ENCODE data around the gene PPP1R14C. TPM values are rescaled to one million over a fixed set of nuclear protein-coding genes. Genes with fewer than 3 reads are reported as not detected.

The PPP1R14C gene
- total and polyA plus RNA-seq, 10 of the 15 experiments (the other 5 are each of a cell fraction or from before 2014, with no cell fraction given), result 0.07 to 1.6 (median 0.13) TPM; not detected in 4

DNA sequence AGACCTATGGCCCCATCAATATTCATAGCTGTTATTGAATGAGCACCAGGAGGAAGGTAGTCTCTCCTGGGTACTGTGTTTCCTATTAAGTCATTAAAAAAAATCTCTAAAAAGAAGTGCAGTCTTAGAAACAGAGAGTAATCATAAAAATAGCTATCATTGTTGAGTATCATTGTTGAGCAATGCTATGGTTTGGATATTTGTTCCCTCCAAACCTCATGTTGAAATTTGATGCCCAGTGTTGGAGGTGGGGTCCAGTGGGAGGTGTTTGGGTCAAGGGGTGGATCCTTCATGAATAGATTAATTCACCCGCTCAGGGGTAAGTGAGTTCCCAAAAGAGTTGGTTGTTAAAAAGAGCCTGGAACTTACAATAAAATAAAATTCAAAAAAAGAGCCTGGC lies 137.9 kb downstream of the PPP1R14C start (continued):
- TF ChIP-seq RAD51 (IDR thresholded peaks at IDR 0.05) (no peak), IKZF1 (conservative IDR thresholded peaks at IDR 0.05) (no peak)
- TF ChIP-seq, protein P1, sequence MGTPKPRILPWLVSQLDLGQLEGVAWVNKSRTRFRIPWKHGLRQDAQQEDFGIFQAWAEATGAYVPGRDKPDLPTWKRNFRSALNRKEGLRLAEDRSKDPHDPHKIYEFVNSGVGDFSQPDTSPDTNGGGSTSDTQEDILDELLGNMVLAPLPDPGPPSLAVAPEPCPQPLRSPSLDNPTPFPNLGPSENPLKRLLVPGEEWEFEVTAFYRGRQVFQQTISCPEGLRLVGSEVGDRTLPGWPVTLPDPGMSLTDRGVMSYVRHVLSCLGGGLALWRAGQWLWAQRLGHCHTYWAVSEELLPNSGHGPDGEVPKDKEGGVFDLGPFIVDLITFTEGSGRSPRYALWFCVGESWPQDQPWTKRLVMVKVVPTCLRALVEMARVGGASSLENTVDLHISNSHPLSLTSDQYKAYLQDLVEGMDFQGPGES (IDR thresholded peaks at IDR 0.05), result no peak

DNA sequence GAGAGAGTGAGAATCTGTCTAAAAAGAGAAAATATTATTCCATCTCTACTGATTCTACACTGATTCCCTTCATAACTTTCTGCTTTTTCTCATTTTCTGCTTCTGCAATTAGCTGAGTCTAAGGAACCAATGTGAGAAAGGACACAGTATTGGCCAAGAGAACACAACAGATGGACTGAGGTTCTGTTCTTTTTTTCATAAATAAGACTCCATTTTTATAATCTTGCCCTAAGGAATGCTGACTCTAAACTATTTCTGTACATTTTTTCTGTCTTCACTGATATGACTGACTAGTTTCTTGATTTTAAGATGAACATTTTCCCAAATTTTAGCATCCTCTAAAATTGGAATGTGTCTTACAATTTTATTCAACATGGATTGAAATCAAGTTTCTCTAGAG lies 138.9 kb downstream of the PPP1R14C start:
- POLR2A ChIA-PET, result no interaction called here
- DNase-seq (ENCODE audit: low read depth, low spot score), result no peak
- ATAC-seq, result no peak
- H3K4me1 ChIP-seq (ENCODE audit: control insufficient read depth, insufficient read depth, low read length), result no peaks in the 10 kb centered on the region
- no peaks in the 10 kb centered on the region for H3K9me3 ChIP-seq (replicated peaks; ENCODE audit: control insufficient read depth, insufficient read depth, low read length)
- no peaks in the 10 kb centered on the region for H4K20me1 ChIP-seq (ENCODE audit: control insufficient read depth, insufficient read depth)
- SMC1A ChIA-PET (ENCODE audit: uncharacterized antibody, unreplicated experiment), result interaction anchor here (1.3 kb wide), 1 partner anchor 15 kb away, joined by 3 read pairs; no protein-coding TSS in a partner anchor
- H3K27me3 ChIP-seq (replicated peaks in 1 of 2; ENCODE audit: control insufficient read depth in 2 of 2, insufficient read depth in 2 of 2, low read length in 1 of 2), result peaks cover 0 to 5% of the 10 kb centered on the region in 2 experiments; a peak in 2 of 4 replicates
- intact Hi-C loops (cut with micrococcal nuclease; ENCODE audit: unreplicated experiment) (no loop called here), in situ Hi-C loops (cut with MboI) (no loop called here)
- H2AFZ ChIP-seq (ENCODE audit: control insufficient read depth, low read depth, low read length), result no peak overlapping the region
- H3K4me2 ChIP-seq (ENCODE audit: control insufficient read depth, insufficient read depth), result no peak overlapping the region
- FAIRE-seq, result no peak
- no peak overlapping the region for H3K4me3 ChIP-seq
- no peak overlapping the region for H3K27ac ChIP-seq (ENCODE audit: control insufficient read depth, insufficient read depth)
- CTCF ChIA-PET, result no interaction called here
- no peaks in the 10 kb centered on the region for H3K79me2 ChIP-seq (ENCODE audit: control insufficient read depth, insufficient read depth, low read length)
- H3K36me3 ChIP-seq (ENCODE audit: control insufficient read depth in 2 of 2, insufficient read depth in 2 of 2, low read length in 1 of 2), result no peaks in the 10 kb centered on the region
- H3K9ac ChIP-seq (ENCODE audit: control insufficient read depth, insufficient read depth, low read length), result no peak overlapping the region
- BruUV-seq (replicated peaks), result no TSS peak
- RAD21 ChIA-PET (ENCODE audit: unreplicated experiment), result no interaction called here
- TF ChIP-seq HDAC2 (IDR thresholded peaks at IDR 0.05) (no peak), TCF7 (IDR thresholded peaks at IDR 0.05; ENCODE audit: borderline replicate concordance) (no peak), SREBF1 (IDR thresholded peaks at IDR 0.05; ENCODE audit: low read length) (no peak), NFYB (IDR thresholded peaks at IDR 0.05; ENCODE audit: insufficient read depth, low read depth, low read length) (no peak), BHLHE40 (IDR thresholded peaks at IDR 0.05; ENCODE audit: borderline replicate concordance in 1 of 2, low read depth in 2 of 2, low read length in 1 of 2) (no peak)
- TF ChIP-seq, protein P2, sequence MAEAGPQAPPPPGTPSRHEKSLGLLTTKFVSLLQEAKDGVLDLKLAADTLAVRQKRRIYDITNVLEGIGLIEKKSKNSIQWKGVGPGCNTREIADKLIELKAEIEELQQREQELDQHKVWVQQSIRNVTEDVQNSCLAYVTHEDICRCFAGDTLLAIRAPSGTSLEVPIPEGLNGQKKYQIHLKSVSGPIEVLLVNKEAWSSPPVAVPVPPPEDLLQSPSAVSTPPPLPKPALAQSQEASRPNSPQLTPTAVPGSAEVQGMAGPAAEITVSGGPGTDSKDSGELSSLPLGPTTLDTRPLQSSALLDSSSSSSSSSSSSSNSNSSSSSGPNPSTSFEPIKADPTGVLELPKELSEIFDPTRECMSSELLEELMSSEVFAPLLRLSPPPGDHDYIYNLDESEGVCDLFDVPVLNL (IDR thresholded peaks at IDR 0.05; ENCODE audit: low read depth, low read length), result no peak
- TF ChIP-seq, protein P3, sequence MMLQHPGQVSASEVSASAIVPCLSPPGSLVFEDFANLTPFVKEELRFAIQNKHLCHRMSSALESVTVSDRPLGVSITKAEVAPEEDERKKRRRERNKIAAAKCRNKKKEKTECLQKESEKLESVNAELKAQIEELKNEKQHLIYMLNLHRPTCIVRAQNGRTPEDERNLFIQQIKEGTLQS (IDR thresholded peaks at IDR 0.05; ENCODE audit: borderline replicate concordance, extremely low read depth, low read depth, low read length), result no peak
- TF ChIP-seq, protein P4, sequence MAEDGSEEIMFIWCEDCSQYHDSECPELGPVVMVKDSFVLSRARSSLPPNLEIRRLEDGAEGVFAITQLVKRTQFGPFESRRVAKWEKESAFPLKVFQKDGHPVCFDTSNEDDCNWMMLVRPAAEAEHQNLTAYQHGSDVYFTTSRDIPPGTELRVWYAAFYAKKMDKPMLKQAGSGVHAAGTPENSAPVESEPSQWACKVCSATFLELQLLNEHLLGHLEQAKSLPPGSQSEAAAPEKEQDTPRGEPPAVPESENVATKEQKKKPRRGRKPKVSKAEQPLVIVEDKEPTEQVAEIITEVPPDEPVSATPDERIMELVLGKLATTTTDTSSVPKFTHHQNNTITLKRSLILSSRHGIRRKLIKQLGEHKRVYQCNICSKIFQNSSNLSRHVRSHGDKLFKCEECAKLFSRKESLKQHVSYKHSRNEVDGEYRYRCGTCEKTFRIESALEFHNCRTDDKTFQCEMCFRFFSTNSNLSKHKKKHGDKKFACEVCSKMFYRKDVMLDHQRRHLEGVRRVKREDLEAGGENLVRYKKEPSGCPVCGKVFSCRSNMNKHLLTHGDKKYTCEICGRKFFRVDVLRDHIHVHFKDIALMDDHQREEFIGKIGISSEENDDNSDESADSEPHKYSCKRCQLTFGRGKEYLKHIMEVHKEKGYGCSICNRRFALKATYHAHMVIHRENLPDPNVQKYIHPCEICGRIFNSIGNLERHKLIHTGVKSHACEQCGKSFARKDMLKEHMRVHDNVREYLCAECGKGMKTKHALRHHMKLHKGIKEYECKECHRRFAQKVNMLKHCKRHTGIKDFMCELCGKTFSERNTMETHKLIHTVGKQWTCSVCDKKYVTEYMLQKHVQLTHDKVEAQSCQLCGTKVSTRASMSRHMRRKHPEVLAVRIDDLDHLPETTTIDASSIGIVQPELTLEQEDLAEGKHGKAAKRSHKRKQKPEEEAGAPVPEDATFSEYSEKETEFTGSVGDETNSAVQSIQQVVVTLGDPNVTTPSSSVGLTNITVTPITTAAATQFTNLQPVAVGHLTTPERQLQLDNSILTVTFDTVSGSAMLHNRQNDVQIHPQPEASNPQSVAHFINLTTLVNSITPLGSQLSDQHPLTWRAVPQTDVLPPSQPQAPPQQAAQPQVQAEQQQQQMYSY (CRISPR knock-in tag; IDR thresholded peaks at IDR 0.05), result no peak
- TF ChIP-seq, protein P5, sequence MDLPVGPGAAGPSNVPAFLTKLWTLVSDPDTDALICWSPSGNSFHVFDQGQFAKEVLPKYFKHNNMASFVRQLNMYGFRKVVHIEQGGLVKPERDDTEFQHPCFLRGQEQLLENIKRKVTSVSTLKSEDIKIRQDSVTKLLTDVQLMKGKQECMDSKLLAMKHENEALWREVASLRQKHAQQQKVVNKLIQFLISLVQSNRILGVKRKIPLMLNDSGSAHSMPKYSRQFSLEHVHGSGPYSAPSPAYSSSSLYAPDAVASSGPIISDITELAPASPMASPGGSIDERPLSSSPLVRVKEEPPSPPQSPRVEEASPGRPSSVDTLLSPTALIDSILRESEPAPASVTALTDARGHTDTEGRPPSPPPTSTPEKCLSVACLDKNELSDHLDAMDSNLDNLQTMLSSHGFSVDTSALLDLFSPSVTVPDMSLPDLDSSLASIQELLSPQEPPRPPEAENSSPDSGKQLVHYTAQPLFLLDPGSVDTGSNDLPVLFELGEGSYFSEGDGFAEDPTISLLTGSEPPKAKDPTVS (IDR thresholded peaks at IDR 0.05; ENCODE audit: low read depth, low read length), result no peak
- TF ChIP-seq, protein P6, sequence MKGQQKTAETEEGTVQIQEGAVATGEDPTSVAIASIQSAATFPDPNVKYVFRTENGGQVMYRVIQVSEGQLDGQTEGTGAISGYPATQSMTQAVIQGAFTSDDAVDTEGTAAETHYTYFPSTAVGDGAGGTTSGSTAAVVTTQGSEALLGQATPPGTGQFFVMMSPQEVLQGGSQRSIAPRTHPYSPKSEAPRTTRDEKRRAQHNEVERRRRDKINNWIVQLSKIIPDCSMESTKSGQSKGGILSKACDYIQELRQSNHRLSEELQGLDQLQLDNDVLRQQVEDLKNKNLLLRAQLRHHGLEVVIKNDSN (IDR thresholded peaks at IDR 0.05; ENCODE audit: borderline replicate concordance, extremely low read length, insufficient read depth, low read depth, low read length), result no peak

Data from GM12878 (cell line).